Activated CD4-positive, alpha-beta T cell treated with anti-CD3 and anti-CD28 coated beads for 4 hours (primary cell): ENCODE measurements around the gene LGALS9.
A peak's percentile ranks its signal among the peaks of the same experiment; 100 is the strongest.
"Not testable (repeated sequence)": the region's sequence is repeated elsewhere in the genome, so short reads cannot be mapped to it uniquely, and the experiment has no call there.

Experiments used
- DNase-seq, 2 donors: peaks; one replicate each; pipeline ENCODE4 v3.0.0-alpha.2; 2020

LGALS9 gene

DNA sequence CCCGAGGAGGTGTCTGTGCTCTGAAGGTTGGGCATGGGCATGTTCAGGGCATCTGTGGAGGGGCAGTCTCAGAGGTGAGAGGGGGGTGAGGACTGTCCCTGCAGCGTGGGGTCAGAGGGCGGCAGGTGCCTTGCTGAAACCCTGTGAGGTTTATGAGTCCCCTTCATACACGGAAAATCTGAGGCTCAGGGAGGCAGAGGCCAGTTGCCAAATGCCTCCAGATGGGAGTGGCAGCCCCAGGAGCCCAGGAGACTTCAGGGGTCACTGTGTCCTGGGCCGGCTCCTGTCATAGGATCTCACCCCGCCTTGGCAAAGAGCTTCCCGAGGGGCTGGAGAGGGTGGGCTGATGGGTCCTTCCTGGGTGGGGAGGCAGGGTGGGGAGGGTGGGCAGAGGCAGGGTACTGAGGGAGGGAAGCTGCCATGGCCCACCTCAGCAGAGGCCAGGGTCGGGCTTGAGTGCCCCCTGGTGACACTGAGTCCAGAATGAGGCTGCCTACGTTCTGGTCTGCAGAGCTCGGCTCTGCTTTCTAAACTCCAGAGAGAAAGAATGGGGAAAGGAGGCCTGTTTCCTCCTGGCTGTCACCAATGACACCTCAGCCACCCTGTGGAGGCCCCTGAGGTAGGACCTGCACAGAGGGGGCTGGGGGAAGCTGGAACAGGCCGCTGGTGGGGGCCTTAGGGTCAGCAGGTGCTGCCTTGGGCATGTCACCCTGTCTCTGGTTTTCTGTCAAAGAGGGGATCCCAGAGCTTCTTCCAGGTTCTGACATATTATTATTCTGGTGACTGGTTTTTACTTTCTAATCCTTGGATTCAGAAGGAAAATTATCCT, 1.1 kb downstream of the LGALS9 start:
- DNase-seq: no peak

- not testable (repeated sequence) for DNase-seq
These were observed 1.8 kb downstream of the LGALS9 start for GRCh38 chr17:27632766-27633165.

DNA sequence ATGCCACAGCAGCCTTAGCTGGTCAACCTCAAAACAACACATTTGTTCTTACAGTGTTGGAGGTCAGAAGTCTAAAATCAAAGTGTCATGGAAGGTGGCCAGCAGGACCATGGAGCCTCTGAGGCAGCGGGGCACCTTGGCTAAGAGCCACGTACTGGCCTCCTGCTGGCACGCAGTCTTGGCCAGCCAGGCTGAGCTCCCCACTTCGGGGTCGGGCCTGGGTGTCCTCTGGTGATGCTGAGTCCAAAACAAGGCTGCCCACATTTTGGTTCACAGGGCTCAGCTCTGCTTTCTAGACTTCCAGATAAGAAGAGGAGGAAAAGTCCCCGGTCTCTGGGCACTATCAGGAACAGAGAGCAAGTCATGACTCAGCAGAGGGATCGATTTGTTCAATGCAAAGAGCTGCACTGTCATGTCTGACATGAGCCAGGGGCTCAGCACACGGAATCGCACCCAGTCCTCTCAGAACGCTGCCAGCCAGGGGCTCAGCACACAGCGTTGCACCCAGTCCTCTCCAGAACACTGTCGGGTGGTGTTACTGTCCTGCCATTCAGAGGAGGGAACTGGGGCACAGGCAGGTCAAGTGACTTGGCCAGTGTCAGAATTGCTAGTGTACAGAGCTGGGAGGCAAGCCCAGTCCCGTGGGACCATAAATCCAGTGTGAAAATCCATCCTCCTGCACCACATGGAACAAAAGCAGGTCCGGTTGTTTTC, 2.5 kb downstream of the LGALS9 start:
- no peak for DNase-seq

DNA sequence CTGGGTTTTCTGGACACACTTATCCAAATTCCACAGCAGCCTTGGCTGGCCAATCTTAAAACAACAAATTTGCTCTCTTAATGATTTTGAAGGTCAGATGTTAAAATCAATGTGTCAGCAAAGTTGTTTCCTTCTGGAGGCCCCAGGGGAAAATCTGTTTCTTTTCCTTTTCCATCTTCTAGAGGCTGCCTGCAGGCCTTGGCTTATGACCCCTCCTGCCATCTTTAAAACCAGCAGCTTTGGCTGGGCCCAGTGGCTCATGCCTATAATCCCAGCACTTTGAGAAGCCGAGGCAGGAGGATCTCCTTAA, 3.0 kb downstream of the LGALS9 start:
- DNase-seq: no peak

DNA sequence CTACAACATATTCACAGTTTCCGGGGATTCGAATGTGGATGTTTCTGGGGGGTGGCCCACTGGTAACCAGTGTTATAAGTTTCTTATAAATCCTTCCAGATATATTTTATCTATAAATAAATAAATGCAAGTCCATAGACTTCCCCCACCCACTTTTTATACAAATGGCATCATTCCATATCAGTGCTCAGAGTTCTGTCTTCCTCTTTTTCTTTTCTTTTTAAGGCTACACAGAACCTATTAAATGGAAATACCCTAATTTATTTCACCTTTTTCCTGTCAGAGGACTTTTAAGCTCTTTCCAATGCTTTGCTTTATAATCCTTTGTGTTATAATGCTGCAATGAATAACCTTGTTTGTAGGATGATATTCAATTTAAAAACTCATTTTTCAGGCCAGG, 3.8 kb downstream of the LGALS9 start:
- no peak for DNase-seq

GRCh38 chr17:27635275-27635823, 4.4 kb downstream of the LGALS9 start:
- no peak for DNase-seq

- not testable (repeated sequence) for DNase-seq
These were observed 5.1 kb downstream of the LGALS9 start for GRCh38 chr17:27636005-27636520.

- DNase-seq: not testable (repeated sequence)
These were observed 6.8 kb downstream of the LGALS9 start for GRCh38 chr17:27637818-27638217.

- DNase-seq: not testable (repeated sequence)
These were observed 7.5 kb downstream of the LGALS9 start for GRCh38 chr17:27638415-27638914.

- DNase-seq: no peak
These were observed 9.8 kb downstream of the LGALS9 start for GRCh38 chr17:27640790-27641189.

DNA sequence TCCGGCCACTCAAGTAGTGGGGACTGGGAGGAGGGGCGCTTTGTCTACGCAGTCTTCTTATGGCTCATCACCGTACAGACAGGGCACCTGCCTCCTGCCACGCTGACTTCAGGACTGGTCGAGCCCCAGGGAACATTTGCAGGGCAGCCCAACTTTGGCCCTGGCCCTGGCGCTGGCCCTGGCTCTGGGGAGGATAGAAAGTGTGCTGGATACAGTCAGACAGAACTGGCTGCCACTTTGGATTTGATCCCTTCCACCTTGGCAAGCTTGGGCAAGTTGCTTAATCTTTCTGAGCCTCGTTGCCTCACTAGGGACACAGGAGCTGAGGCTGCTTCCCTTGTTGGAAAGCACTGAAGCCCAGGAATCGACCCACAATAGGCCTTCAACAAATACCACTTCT, 13.6 kb downstream of the LGALS9 start:
- no peak for DNase-seq

GRCh38 chr17:27645621-27646020, 14.6 kb downstream of the LGALS9 start:
- DNase-seq: not testable (repeated sequence)

DNA sequence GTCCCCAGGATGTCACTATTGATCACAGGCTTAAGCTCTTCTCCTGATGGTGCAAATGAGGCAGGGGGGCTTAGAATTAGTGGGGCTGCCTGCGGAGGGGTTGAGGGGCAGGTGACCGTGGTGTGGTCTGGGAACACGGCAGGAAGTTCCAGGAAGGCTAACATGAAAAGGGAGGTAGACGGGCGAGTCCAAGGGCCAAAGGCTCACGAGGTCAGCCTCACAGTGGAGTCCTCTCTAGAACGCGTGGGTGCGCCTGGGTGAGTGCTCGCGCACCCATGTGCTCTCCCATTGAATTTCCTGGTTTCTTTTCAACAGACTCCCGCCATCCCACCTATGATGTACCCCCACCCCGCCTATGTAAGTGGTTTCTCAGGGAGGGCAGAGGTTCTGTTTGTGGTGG, 15.2 kb downstream of the LGALS9 start:
- DNase-seq: no peak

DNA sequence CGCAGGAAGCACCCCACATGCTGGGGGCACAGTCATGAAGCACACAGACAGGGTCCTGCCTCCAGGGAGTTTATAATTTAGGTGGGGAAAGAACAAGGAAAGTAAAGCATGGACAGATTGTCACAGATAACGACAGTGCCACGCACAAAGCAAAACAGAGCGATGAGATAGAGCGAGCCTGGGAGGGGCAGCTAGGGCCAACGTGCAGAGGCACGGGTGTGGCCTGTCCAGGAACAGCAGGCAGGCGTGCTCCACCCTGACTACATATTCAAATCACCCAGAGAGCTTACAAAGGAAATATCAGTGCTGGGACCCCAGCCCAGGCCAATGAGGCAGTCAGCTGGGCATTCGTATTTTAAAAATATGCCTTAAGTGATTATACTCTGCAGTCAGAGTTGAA, 16.8 kb downstream of the LGALS9 start:
- DNase-seq: no peak

- DNase-seq: not testable (repeated sequence)
These were observed 18.2 kb downstream of the LGALS9 start for GRCh38 chr17:27649111-27649571.

DNA sequence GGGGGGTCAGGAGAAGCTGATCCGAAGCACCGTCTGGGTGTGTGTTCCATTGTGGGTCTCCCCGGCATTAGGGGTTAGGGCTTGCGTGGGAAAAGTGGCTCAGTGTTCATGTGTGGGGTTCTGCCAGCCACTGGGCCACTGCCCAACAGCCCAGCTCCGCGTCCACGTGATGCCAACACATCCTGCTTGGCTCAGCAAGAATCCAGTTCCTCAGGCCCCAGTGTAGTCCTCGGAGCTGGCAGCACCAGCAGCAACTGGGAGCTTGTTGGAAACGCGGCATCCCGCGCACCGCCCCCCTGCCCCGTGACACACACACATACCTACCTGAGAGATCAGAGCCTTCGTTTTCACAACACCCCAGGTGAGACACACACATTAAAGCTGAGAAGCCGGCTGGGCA, 18.9 kb downstream of the LGALS9 start:
- no peak for DNase-seq

- DNase-seq: no peak
These were observed 19.8 kb downstream of the LGALS9 start for GRCh38 chr17:27650836-27651235.

- DNase-seq: peak; percentile 36 to 69
These were observed 20.7 kb downstream of the LGALS9 start for GRCh38 chr17:27651411-27652345.

GRCh38 chr17:27653449-27653971, 22.5 kb downstream of the LGALS9 start:
- not testable (repeated sequence) for DNase-seq

- no peak for DNase-seq
These were observed 23.1 kb downstream of the LGALS9 start for GRCh38 chr17:27654136-27654535.

DNA sequence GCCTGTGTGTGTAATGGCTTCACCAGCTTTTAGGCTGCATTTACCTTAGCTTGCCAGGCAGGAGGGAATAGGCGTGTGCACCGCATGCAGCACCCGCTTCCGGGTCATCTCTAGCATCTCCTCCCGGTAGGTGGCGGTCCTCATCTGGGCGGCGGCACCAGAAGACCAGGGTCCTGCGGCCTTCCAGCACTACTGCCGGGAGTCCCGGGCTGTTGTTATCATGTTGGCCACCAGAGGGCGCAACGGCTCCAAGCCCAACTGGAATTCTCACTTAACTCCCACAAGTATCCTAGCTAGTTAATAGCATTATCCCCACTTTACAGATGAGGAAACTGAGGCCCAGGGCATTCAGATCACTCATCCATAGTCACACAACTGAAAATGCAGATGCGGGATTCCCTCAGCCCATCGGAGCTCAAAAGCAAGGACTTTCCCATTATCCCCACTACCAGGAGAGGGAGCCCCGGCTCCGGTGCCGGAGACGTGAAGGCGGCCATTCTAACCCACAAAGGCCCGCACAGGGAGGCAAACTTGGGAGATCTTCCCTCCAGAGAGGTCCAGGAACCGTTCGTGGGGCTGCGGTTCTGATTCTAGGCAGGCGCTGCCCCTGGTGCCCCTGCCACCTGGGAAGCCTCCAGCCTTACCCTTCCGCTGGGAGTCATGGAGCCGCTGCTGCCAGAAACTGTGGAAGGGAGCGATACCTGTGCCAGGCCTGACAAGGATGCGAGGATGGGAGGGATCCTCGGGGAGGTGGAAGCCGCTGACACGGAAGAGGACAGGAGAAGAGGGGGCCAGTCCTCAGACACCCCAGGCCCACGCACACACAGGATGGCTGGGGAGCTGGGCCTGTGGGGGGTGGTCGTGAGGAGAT, 23.9 kb downstream of the LGALS9 start:
- DNase-seq: peak; percentile 48 to 62
